Psoas muscle (tissue), 8 donors: ENCODE results near the gene PHOSPHO2. TPM values are rescaled to one million over a fixed set of nuclear protein-coding genes. Genes with fewer than 3 reads are reported as not detected.

Experiments
- ATAC-seq, 4 donors: fragments of 200-7000 bp; cut with Tn5 transposase; one replicate each; pipeline ENCODE4 v1.9.1; 2020; ENCODE audit warnings: moderate library complexity in 3 of 4, mild to moderate bottlenecking in 2 of 4
- DNase-seq, 2 donors: peaks; one replicate each; pipeline ENCODE4 v3.0.0-alpha.2; 2020
- H3K27ac ChIP-seq: fragments of 200-600 bp; one replicate; pipeline ENCODE4 v1.8.0; 2022
- H3K27me3 ChIP-seq, 3 donors: fragments of 200-600 bp in 1 of 3; one replicate each; pipeline versions ENCODE4 v1.6.1 to v1.8.0; 2013 to 2022; ENCODE audit warnings: low read length in 2 of 3, mild to moderate bottlenecking in 2 of 3, moderate library complexity in 1 of 3; ENCODE audit not compliant: insufficient read depth in 3 of 3
- H3K36me3 ChIP-seq, 2 donors: fragments of 200-600 bp in 1 of 2; one replicate each; pipeline versions ENCODE4 v1.6.1 to v1.8.0; 2013 to 2022; ENCODE audit warnings: low read depth in 1 of 2, mild to moderate bottlenecking in 1 of 2, moderate library complexity in 1 of 2; ENCODE audit not compliant: insufficient read depth in 1 of 2
- H3K4me1 ChIP-seq: fragments of 200-600 bp; one replicate; pipeline ENCODE4 v1.8.0; 2022
- H3K4me3 ChIP-seq: fragments of 200-600 bp; one replicate; pipeline ENCODE4 v1.8.0; 2022; ENCODE audit warnings: mild to moderate bottlenecking
- H3K9me3 ChIP-seq: fragments of 200-600 bp; one replicate; pipeline ENCODE4 v1.8.0; 2022
- CTCF ChIP-seq: fragments of 200-600 bp; IDR thresholded peaks from one replicate; pipeline ENCODE4 v1.8.0; 2022; ENCODE audit warnings: antibody characterized with exemption
- WGBS, 3 donors: extraction: QIAGEN DNeasy Blood & Tissue Kit; methylation state at CpG; one replicate each; pipeline versions ENCODE4 v1.1.6 to v1.1.7; 2013; 5-methylcytosine and 5-hydroxymethylcytosine counted together
- intact Hi-C, 2 donors: fragments of 100-400 bp; cut with DNase I; formaldehyde crosslinking; loops; one replicate each; pipeline versions ENCODE4 v1.11.0 to v1.14.2; 2022
- polyA plus RNA-seq, 3 donors: library from polyadenylated mRNA; stranded (reverse); fragments of 200-250 nt; gene quantifications; one replicate each; pipeline ENCODE4 v1.2.3, GENCODE V29; 2013
- total RNA-seq, 4 donors: library from RNA; stranded (reverse); fragmentation: NEBNext Ultra II Directional in 2 of 4; extraction: Animal tissue kit (Norgen Biotek cat#: 25700) in 2 of 4; gene quantifications; one replicate each; pipeline versions ENCODE4 v1.2.1 to v1.2.4, GENCODE V29; 2021 to 2023
- donor health status: healthy with polysubstance abuse.
- donor health status: DM: no; HTN: no; CAD: no; lungs with moderate emphysema.
- donor health status: Bipolar disorder and iron deficiency.
- donor health status: healthy.
- donor health status: DM: yes; HTN: yes; CAD: no.
- donor health status: DM: no; HTN: no; CAD: no.
- donor health status: DM: no; HTN: no; CAD: no.
- donor health status: DM: yes; HTN: yes; CAD: no.

Gene PHOSPHO2
- total and polyA plus RNA-seq, 7 donors = 0.86 to 7.5 (median 1.6) TPM

- WGBS, 3 donors = 82 to 96% (median 91%) methylated on average over 2 of the region's 2 CpGs
- no peak for TF ChIP-seq CTCF
- H3K4me3 ChIP-seq = no peak overlapping the region
- no peak overlapping the region for H3K27ac ChIP-seq
- no peaks in the 10 kb centered on the region for H3K9me3 ChIP-seq
- DNase-seq (no peak), ATAC-seq (no peak)
- H3K27me3 ChIP-seq = no peaks in the 10 kb centered on the region
- no peaks in the 10 kb centered on the region for H3K36me3 ChIP-seq
- no peaks in the 10 kb centered on the region for H3K4me1 ChIP-seq
- intact Hi-C loops = no loop called here
Observed at GRCh38 chr2:169670215-169670651, 24.0 kb upstream of the PHOSPHO2 start.

- Histone ChIP-seq H3K36me3 (no peaks in the 10 kb centered on the region), H3K9me3 (no peaks in the 10 kb centered on the region), H3K4me3 (no peak overlapping the region), H3K27me3 (no peaks in the 10 kb centered on the region), H3K4me1 (no peaks in the 10 kb centered on the region), H3K27ac (no peak overlapping the region)
- no peak for TF ChIP-seq CTCF
- intact Hi-C loops = no loop called here
- 91 to 98% (median 98%) methylated on average over 4 of the region's 4 CpGs for WGBS, 3 donors
- ATAC-seq = no peak
- no peak for DNase-seq
Observed at GRCh38 chr2:169670937-169671336, 23.3 kb upstream of the PHOSPHO2 start.

- no peak for ATAC-seq
- Histone ChIP-seq H3K9me3 (no peaks in the 10 kb centered on the region), H3K27ac (no peak overlapping the region), H3K4me1 (no peaks in the 10 kb centered on the region), H3K27me3 (no peaks in the 10 kb centered on the region), H3K36me3 (no peaks in the 10 kb centered on the region), H3K4me3 (no peak overlapping the region)
- WGBS, 3 donors = 66 to 75% (median 70%) methylated on average over 6 of the region's 6 CpGs
- intact Hi-C loops = no loop called here
- DNase-seq = no peak
- no peak for TF ChIP-seq CTCF
Observed at GRCh38 chr2:169672406-169672805, 21.9 kb upstream of the PHOSPHO2 start.

GRCh38 chr2:169673106-169673505, 21.2 kb upstream of the PHOSPHO2 start:
- no peaks in the 10 kb centered on the region for H3K9me3 ChIP-seq
- WGBS, 3 donors = 56 to 79% (median 72%) methylated on average over 3 of the region's 3 CpGs
- no peak for TF ChIP-seq CTCF
- no peaks in the 10 kb centered on the region for H3K27me3 ChIP-seq
- no peak for DNase-seq
- H3K36me3 ChIP-seq = no peaks in the 10 kb centered on the region
- no peaks in the 10 kb centered on the region for H3K4me1 ChIP-seq
- H3K27ac ChIP-seq = no peak overlapping the region
- no peak overlapping the region for H3K4me3 ChIP-seq
- ATAC-seq = no peak
- intact Hi-C loops = no loop called here

- Histone ChIP-seq H3K36me3 (no peaks in the 10 kb centered on the region), H3K4me3 (no peak overlapping the region), H3K27me3 (no peaks in the 10 kb centered on the region), H3K27ac (no peak overlapping the region), H3K4me1 (no peaks in the 10 kb centered on the region), H3K9me3 (no peaks in the 10 kb centered on the region)
- no peak for TF ChIP-seq CTCF
- intact Hi-C loops = no loop called here
- DNase-seq = no peak
- WGBS, 3 donors = 92 to 98% (median 96%) methylated on average over 2 of the region's 2 CpGs
- ATAC-seq = no peak
Observed at GRCh38 chr2:169673921-169674320, 20.3 kb upstream of the PHOSPHO2 start.
